D721Med (cell line): ENCODE measurements around the gene DIAPH2.

Source experiments
- DNase-seq: peaks from one replicate; pipeline ENCODE4 v3.0.0; 2011; ENCODE audit warnings: low spot score; ENCODE audit not compliant: insufficient read length
- FAIRE-seq: peaks from 2 replicates; lab custom pipeline; 2011; peaks lifted over from hg19 to GRCh38; lab: Jason Lieb, UNC
- TF ChIP-seq, protein P1 (sequence below): IDR thresholded peaks from 2 replicates; pipeline ENCODE4 v1.5.1; 2012; ENCODE audit warnings: mild to moderate bottlenecking, control low read depth; ENCODE audit not compliant: insufficient read depth; ENCODE audit errors: missing control alignments

DIAPH2 gene

GRCh38 chrX:97639526-97639925 is 954.9 kb downstream of the DIAPH2 start:
- TF ChIP-seq, protein P1, sequence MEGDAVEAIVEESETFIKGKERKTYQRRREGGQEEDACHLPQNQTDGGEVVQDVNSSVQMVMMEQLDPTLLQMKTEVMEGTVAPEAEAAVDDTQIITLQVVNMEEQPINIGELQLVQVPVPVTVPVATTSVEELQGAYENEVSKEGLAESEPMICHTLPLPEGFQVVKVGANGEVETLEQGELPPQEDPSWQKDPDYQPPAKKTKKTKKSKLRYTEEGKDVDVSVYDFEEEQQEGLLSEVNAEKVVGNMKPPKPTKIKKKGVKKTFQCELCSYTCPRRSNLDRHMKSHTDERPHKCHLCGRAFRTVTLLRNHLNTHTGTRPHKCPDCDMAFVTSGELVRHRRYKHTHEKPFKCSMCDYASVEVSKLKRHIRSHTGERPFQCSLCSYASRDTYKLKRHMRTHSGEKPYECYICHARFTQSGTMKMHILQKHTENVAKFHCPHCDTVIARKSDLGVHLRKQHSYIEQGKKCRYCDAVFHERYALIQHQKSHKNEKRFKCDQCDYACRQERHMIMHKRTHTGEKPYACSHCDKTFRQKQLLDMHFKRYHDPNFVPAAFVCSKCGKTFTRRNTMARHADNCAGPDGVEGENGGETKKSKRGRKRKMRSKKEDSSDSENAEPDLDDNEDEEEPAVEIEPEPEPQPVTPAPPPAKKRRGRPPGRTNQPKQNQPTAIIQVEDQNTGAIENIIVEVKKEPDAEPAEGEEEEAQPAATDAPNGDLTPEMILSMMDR, result no peak
- FAIRE-seq (no peak), DNase-seq (no peak)
